HEK293 (cell line): Measurements from ENCODE around the gene GLCE.

Experiments
- CTCF ChIA-PET: fragments of 350-600 bp; formaldehyde crosslinking; extraction: SDS; loops from one replicate; lab custom pipeline; 2021; ENCODE audit warnings: antibody characterized with exemption; lab: Yijun Ruan, JAX
- POLR2A ChIA-PET: fragments of 300-600 bp; formaldehyde crosslinking; extraction: SDS; loops from one replicate; lab custom pipeline; 2020; ENCODE audit warnings: antibody characterized with exemption, inconsistent platforms; lab: Yijun Ruan, JAX
- H3K27ac ChIP-seq: fragments of 200-500 bp; sonication (Bioruptor generic); 2 replicates; pipeline ENCODE4 v1.5.1; 2014; ENCODE audit warnings: low read depth, low read length, control low read depth, inconsistent platforms; ENCODE audit errors: extremely low read depth
- H3K36me3 ChIP-seq, 2 experiments: fragments of 200-500 bp in 1 of 2; sonication (Bioruptor generic) in 1 of 2; 1 replicate in 1 of 2; 2 replicates in 1 of 2; pipeline ENCODE4 v1.5.1; 2014 to 2017; ENCODE audit warnings: inconsistent platforms in 2 of 2, low read length in 2 of 2; ENCODE audit not compliant: control insufficient read depth in 2 of 2, insufficient read depth in 1 of 2
- H3K4me1 ChIP-seq: fragments of 200-500 bp; sonication (Bioruptor generic); 2 replicates; pipeline ENCODE4 v1.5.1; 2014; ENCODE audit warnings: mild to moderate bottlenecking, low read length, inconsistent platforms; ENCODE audit not compliant: control insufficient read depth, insufficient read depth
- H3K4me3 ChIP-seq: 2 replicates; pipeline ENCODE4 v1.5.1; 2011; ENCODE audit warnings: low read depth, mild to moderate bottlenecking, control low read depth, low read length, moderate library complexity
- H3K9me3 ChIP-seq: fragments of 200-500 bp; sonication (Bioruptor generic); 2 replicates; pipeline ENCODE4 v1.5.1; 2014; ENCODE audit warnings: low read depth, low read length, inconsistent platforms; ENCODE audit not compliant: control insufficient read depth, insufficient read depth
- OSR2 ChIP-seq: fragments of 450-650 bp; formaldehyde crosslinking; IDR thresholded peaks from 2 replicates; pipeline ENCODE4 v1.5.1; 2016; ENCODE audit warnings: missing biosample characterization, missing genetic modification characterization
- PBX3 ChIP-seq: sonication (generic); formaldehyde crosslinking; IDR thresholded peaks from 2 replicates; pipeline ENCODE4 v1.8.1; 2022; ENCODE audit warnings: mild to moderate bottlenecking, moderate library complexity, missing genetic modification reagents
- PRDM10 ChIP-seq: fragments of 450-650 bp; formaldehyde crosslinking; IDR thresholded peaks from 2 replicates; pipeline ENCODE4 v1.5.1; 2016; ENCODE audit warnings: missing biosample characterization, missing genetic modification characterization
- SCRT1 ChIP-seq: fragments of 450-650 bp; formaldehyde crosslinking; IDR thresholded peaks from 2 replicates; pipeline ENCODE4 v1.5.1; 2016; ENCODE audit warnings: missing biosample characterization, missing genetic modification characterization, borderline replicate concordance
- TCF7L2 ChIP-seq: IDR thresholded peaks from 2 replicates; pipeline ENCODE4 v1.6.1; 2011; ENCODE audit warnings: low read depth, mild to moderate bottlenecking, inconsistent platforms, low read length, moderate library complexity, borderline replicate concordance
- ZBTB44 ChIP-seq: fragments of 450-650 bp; IDR thresholded peaks from 2 replicates; pipeline ENCODE4 v1.5.1; 2018; ENCODE audit warnings: missing biosample characterization, mild to moderate bottlenecking, missing genetic modification characterization
- ZBTB8A ChIP-seq: fragments of 450-650 bp; formaldehyde crosslinking; IDR thresholded peaks from 2 replicates; pipeline ENCODE4 v1.5.1; 2016; ENCODE audit warnings: missing biosample characterization, missing genetic modification characterization
- ZNF18 ChIP-seq: fragments of 450-650 bp; formaldehyde crosslinking; IDR thresholded peaks from 2 replicates; pipeline ENCODE4 v1.5.1; 2016; ENCODE audit warnings: missing biosample characterization, missing genetic modification characterization
- ZNF184 ChIP-seq: fragments of 450-650 bp; IDR thresholded peaks from 2 replicates; pipeline ENCODE4 v1.5.1; 2018; ENCODE audit warnings: missing biosample characterization, mild to moderate bottlenecking, missing genetic modification characterization
- ZNF214 ChIP-seq: fragments of 450-650 bp; formaldehyde crosslinking; IDR thresholded peaks from 2 replicates; pipeline ENCODE4 v1.5.1; 2017; ENCODE audit warnings: missing biosample characterization, mild to moderate bottlenecking, missing genetic modification characterization, borderline replicate concordance
- ZNF274 ChIP-seq, 2 experiments: fragments of 200-500 bp in 1 of 2; fragments of 450-650 bp in 1 of 2; sonication (Bioruptor generic) in 1 of 2; formaldehyde crosslinking in 1 of 2; IDR thresholded peaks; 2 replicates each; pipeline versions ENCODE4 v1.5.1 to v1.6.1; 2014 to 2016; ENCODE audit warnings: borderline replicate concordance in 1 of 2, inconsistent platforms in 1 of 2, low read length in 1 of 2, missing biosample characterization in 1 of 2, missing genetic modification characterization in 1 of 2
- ZNF76 ChIP-seq: fragments of 450-650 bp; formaldehyde crosslinking; IDR thresholded peaks from 2 replicates; pipeline ENCODE4; 2016; ENCODE audit warnings: low read depth, missing biosample characterization, missing genetic modification characterization, borderline replicate concordance

GLCE gene

GRCh38 chr15:69316291-69316690, 155.9 kb downstream of the GLCE start:
- Histone ChIP-seq H3K36me3 (no peaks in the 10 kb centered on the region), H3K9me3 (no peaks in the 10 kb centered on the region), H3K27ac (no peak overlapping the region), H3K4me3 (no peak overlapping the region), H3K4me1 (peaks cover 3% of the 10 kb centered on the region; the same call in 1 of the 2 replicates)
- POLR2A ChIA-PET, result no interaction called here
- CTCF ChIA-PET, result interaction anchor here (0.7 kb wide), 1 partner anchor 753 kb away, joined by 3 read pairs; no protein-coding TSS in a partner anchor
- no peak for TF ChIP-seq ZNF214 (tag by site-specific recombination)
- no peak for TF ChIP-seq ZBTB44 (tag by site-specific recombination)
- no peak for TF ChIP-seq OSR2
- TF ChIP-seq SCRT1 (tag by site-specific recombination), result 0 out of 2 replicates have a peak, but pooled peaks have one; percentile 22
- TF ChIP-seq TCF7L2, result no peak
- TF ChIP-seq PRDM10 (tag by site-specific recombination), result no peak
- no peak for TF ChIP-seq ZBTB8A (tag by site-specific recombination)
- TF ChIP-seq ZNF274 (IDR thresholded peaks at IDR 0.05; ENCODE audit: low read length), result no peak
- TF ChIP-seq ZNF274 (tag by site-specific recombination; IDR thresholded peaks at IDR 0.05; ENCODE audit: borderline replicate concordance), result no peak

- no peaks in the 10 kb centered on the region for H3K9me3 ChIP-seq
- H3K4me1 ChIP-seq, result peaks cover 3% of the 10 kb centered on the region; the same call in 1 of the 2 replicates
- ChIA-PET POLR2A (no interaction called here), CTCF (interaction anchor here (0.8 kb wide), 1 partner anchor 13 kb away, joined by 3 read pairs; no protein-coding TSS in a partner anchor)
- H3K4me3 ChIP-seq, result no peak overlapping the region
- H3K36me3 ChIP-seq, result no peaks in the 10 kb centered on the region
- no peak for TF ChIP-seq ZNF76 (tag by site-specific recombination)
- no peak for TF ChIP-seq ZNF18 (tag by site-specific recombination)
- no peak for TF ChIP-seq ZNF184 (tag by site-specific recombination)
- no peak for TF ChIP-seq PBX3 (CRISPR knock-in tag)
- H3K27ac ChIP-seq, result no peak overlapping the region
Measured at GRCh38 chr15:69317392-69317841, 157.0 kb downstream of the GLCE start.
